MCF 10A (cell line): ENCODE measurements around the gene SPPL3. TPM values are rescaled to one million over a fixed set of nuclear protein-coding genes. Genes with fewer than 3 reads are reported as not detected.

Source experiments
- BruUV-seq: library from RNA; stranded (reverse); fragments of 400-500 nt; replicated peaks from 2 replicates; lab custom pipeline; 2021; lab: Mats Ljungman, UMichigan
- CTCF ChIA-PET: fragments of 300-600 bp; sonication (Branson Sonifier 250); formaldehyde crosslinking; extraction: SDS; loops from one replicate; lab custom pipeline; 2021; ENCODE audit warnings: antibody characterized with exemption, inconsistent platforms; lab: Yijun Ruan, JAX
- POLR2A ChIA-PET: fragments of 300-600, 350-650 bp; sonication (Branson Sonifier 250); formaldehyde crosslinking; extraction: SDS; loops from one replicate; lab custom pipeline; 2020; ENCODE audit warnings: antibody characterized with exemption, inconsistent platforms; lab: Yijun Ruan, JAX
- DNase-seq: peaks from one replicate; pipeline ENCODE4 v3.0.0-alpha.2; 2018; ENCODE audit not compliant: unreplicated experiment
- H3K27ac Mint-ChIP-seq: one replicate; pipeline ENCODE4 v1.8.0; 2022; ENCODE audit warnings: mild to moderate bottlenecking, low read depth, mixed read lengths; ENCODE audit not compliant: unreplicated experiment
- H3K27me3 Mint-ChIP-seq: one replicate; pipeline ENCODE4 v1.8.0; 2022; ENCODE audit warnings: mixed read lengths; ENCODE audit not compliant: insufficient read depth, unreplicated experiment
- H3K36me3 Mint-ChIP-seq: one replicate; pipeline ENCODE4 v1.8.0; 2022; ENCODE audit warnings: mild to moderate bottlenecking, moderate library complexity, mixed read lengths; ENCODE audit not compliant: insufficient read depth, unreplicated experiment
- H3K4me1 Mint-ChIP-seq: one replicate; pipeline ENCODE4 v1.8.0; 2022; ENCODE audit warnings: mixed read lengths; ENCODE audit not compliant: insufficient read depth, unreplicated experiment
- H3K4me3 Mint-ChIP-seq: one replicate; pipeline ENCODE4 v1.8.0; 2022; ENCODE audit warnings: mild to moderate bottlenecking, moderate library complexity, mixed read lengths; ENCODE audit not compliant: unreplicated experiment
- H3K9me3 Mint-ChIP-seq: one replicate; pipeline ENCODE4 v1.8.0; 2022; ENCODE audit warnings: mixed read lengths; ENCODE audit not compliant: unreplicated experiment
- intact Hi-C: fragments of 100-400 bp; cut with micrococcal nuclease; formaldehyde crosslinking; loops from 2 replicates; pipeline ENCODE4 v1.14.1; 2022
- total RNA-seq: library from RNA; stranded (reverse); gene quantifications from 2 replicates; pipeline ENCODE4 v1.2.3, GENCODE V29; 2022
- TF ChIP-seq, protein P1 (sequence below): fragments of 200-600 bp; IDR thresholded peaks from one replicate; pipeline ENCODE4 v1.8.0; 2022; ENCODE audit warnings: antibody characterized with exemption, mild to moderate bottlenecking; ENCODE audit not compliant: unreplicated experiment

SPPL3 gene
- total RNA-seq, 1 experiment from 2014 or later: 32.6 TPM

GRCh38 chr12:120818416-120818815 is 85.7 kb downstream of the SPPL3 start:
- H3K4me1 Mint-ChIP-seq: peaks cover 10% of the 10 kb centered on the region
- POLR2A ChIA-PET: interaction anchor here (1.0 to 1.5 kb wide), 2 partner anchors 11 to 237 kb away, joined by 3 read pairs; partner anchors contain the start of gene POP5
- intact Hi-C loops: no loop called here
- no peaks in the 10 kb centered on the region for H3K36me3 Mint-ChIP-seq
- H3K9me3 Mint-ChIP-seq: no peaks in the 10 kb centered on the region
- no peak overlapping the region for H3K4me3 Mint-ChIP-seq
- TF ChIP-seq, protein P1, sequence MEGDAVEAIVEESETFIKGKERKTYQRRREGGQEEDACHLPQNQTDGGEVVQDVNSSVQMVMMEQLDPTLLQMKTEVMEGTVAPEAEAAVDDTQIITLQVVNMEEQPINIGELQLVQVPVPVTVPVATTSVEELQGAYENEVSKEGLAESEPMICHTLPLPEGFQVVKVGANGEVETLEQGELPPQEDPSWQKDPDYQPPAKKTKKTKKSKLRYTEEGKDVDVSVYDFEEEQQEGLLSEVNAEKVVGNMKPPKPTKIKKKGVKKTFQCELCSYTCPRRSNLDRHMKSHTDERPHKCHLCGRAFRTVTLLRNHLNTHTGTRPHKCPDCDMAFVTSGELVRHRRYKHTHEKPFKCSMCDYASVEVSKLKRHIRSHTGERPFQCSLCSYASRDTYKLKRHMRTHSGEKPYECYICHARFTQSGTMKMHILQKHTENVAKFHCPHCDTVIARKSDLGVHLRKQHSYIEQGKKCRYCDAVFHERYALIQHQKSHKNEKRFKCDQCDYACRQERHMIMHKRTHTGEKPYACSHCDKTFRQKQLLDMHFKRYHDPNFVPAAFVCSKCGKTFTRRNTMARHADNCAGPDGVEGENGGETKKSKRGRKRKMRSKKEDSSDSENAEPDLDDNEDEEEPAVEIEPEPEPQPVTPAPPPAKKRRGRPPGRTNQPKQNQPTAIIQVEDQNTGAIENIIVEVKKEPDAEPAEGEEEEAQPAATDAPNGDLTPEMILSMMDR: no peak
- CTCF ChIA-PET: interaction anchor here (0.6 to 1.3 kb wide), 3 partner anchors 18 to 710 kb away, joined by 3 to 7 read pairs (median 3); no protein-coding TSS in a partner anchor
- no peaks in the 10 kb centered on the region for H3K27me3 Mint-ChIP-seq
- H3K27ac Mint-ChIP-seq: no peak overlapping the region
- no TSS peak for BruUV-seq
- DNase-seq: no peak

DNA sequence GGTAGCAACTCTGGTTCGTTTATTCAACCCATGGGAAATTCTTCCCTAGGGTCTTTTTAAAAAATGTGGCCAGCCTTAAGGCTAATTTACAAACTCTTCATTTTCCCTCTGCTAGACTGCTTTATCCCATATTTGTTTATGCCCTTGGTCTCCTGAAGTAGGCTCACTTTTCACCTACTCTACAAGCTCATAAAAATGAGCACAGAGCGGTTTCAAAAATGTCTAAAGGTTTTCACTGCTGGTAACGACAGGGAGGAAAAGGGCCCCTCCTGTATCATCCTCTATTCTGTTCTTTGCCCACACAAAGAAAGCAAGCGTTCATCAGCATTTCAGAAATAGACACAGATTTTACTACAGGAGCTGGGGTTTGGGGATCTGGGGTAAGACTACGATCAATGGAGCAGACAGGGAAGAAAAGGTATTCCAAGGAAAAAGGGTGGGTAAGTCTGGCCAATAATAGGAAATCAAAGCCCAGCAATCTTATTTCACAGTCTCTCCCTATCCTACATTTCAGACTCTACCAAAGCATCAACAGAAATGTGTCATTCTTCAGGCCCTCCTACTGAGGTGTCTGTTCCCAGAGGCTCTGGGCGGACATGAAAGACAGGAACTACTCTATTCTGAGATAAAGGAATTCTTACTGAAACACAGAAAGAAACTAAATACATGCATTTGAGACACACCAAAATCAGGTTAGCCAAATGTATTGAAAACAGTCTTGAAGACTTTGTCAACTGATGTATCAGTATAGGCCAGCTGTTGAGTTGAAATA is 86.4 kb downstream of the SPPL3 start:
- Mint-ChIP-seq H3K4me1 (peaks cover 3% of the 10 kb centered on the region), H3K4me3 (no peak overlapping the region), H3K9me3 (no peaks in the 10 kb centered on the region), H3K36me3 (no peaks in the 10 kb centered on the region), H3K27me3 (no peaks in the 10 kb centered on the region), H3K27ac (no peak overlapping the region)
- intact Hi-C loops: no loop called here
- ChIA-PET POLR2A (interaction anchor here (0.7 to 1.5 kb wide), 3 partner anchors 12 to 236 kb away, joined by 3 read pairs; partner anchors contain the start of gene POP5), CTCF (interaction anchor here (0.6 to 1.3 kb wide), 3 partner anchors 17 to 710 kb away, joined by 3 to 7 read pairs (median 3); no protein-coding TSS in a partner anchor)
- no peak for DNase-seq
- TF ChIP-seq, protein P1: no peak
- BruUV-seq: no TSS peak

DNA sequence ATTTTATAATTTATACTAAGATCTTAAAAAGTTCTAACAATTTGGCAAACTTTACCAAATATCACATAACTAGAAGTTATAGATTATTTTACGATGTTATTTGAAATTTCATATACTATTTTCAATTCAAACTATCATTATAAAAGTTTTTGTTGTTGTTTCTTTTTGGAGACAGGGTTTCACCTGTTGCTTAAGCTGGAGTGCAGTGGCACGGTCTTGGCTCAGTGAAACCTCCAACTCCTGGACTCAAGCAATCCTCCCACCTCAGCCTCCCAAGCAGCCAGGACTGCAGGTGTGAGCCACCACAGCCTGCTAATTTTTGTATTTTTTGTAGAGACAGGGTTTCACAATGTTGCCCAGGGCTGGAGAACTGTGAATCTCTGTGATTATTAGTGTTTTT is 87.8 kb downstream of the SPPL3 start:
- H3K27me3 Mint-ChIP-seq: no peaks in the 10 kb centered on the region
- H3K9me3 Mint-ChIP-seq: no peaks in the 10 kb centered on the region
- no peak overlapping the region for H3K4me3 Mint-ChIP-seq
- BruUV-seq: no TSS peak
- ChIA-PET POLR2A (no interaction called here), CTCF (interaction anchor here (1.2 kb wide), 1 partner anchor 156 kb away, joined by 4 read pairs; no protein-coding TSS in a partner anchor)
- intact Hi-C loops: no loop called here
- DNase-seq: no peak
- no peaks in the 10 kb centered on the region for H3K36me3 Mint-ChIP-seq
- no peaks in the 10 kb centered on the region for H3K4me1 Mint-ChIP-seq
- no peak overlapping the region for H3K27ac Mint-ChIP-seq
- TF ChIP-seq, protein P1: no peak

GRCh38 chr12:120814903-120815429 is 89.2 kb downstream of the SPPL3 start:
- Mint-ChIP-seq H3K27me3 (no peaks in the 10 kb centered on the region), H3K4me1 (no peaks in the 10 kb centered on the region), H3K36me3 (no peaks in the 10 kb centered on the region), H3K9me3 (no peaks in the 10 kb centered on the region), H3K27ac (no peak overlapping the region), H3K4me3 (no peak overlapping the region)
- TF ChIP-seq, protein P1: no peak
- POLR2A ChIA-PET: interaction anchor here (0.7 to 1.6 kb wide), 2 partner anchors 12 to 14 kb away, joined by 3 to 4 read pairs; no protein-coding TSS in a partner anchor
- intact Hi-C loops: no loop called here
- BruUV-seq: no TSS peak
- CTCF ChIA-PET: interaction anchor here (1.2 kb wide), 1 partner anchor 157 kb away, joined by 4 read pairs; no protein-coding TSS in a partner anchor
- DNase-seq: no peak
